Neuronal stem cell (in vitro differentiated cells): ENCODE results near the gene FXYD5.
"Not testable (repeated sequence)": the region's sequence is repeated elsewhere in the genome, so short reads cannot be mapped to it uniquely, and the experiment has no call there.

Experiments used
- DNase-seq: peaks from one replicate; pipeline ENCODE4 v3.0.0-alpha.2; 2013; ENCODE audit warnings: low spot score
- H2AFZ ChIP-seq: one replicate; pipeline ENCODE4 v1.6.1; 2013; ENCODE audit warnings: mild to moderate bottlenecking, low read length, inconsistent platforms
- H2AK5ac ChIP-seq: 2 replicates; pipeline ENCODE4 v1.6.1; 2013; ENCODE audit warnings: low read depth, mild to moderate bottlenecking, inconsistent platforms, low read length, moderate library complexity, mixed read lengths
- H2BK120ac ChIP-seq: 2 replicates; pipeline ENCODE4 v1.6.1; 2013; ENCODE audit warnings: low read depth, mild to moderate bottlenecking, inconsistent platforms, low read length, moderate library complexity, mixed read lengths
- H2BK12ac ChIP-seq: one replicate; pipeline ENCODE4 v1.6.1; 2013; ENCODE audit warnings: low read length, inconsistent platforms
- H2BK15ac ChIP-seq: 2 replicates; pipeline ENCODE4 v1.6.1; 2013; ENCODE audit warnings: mild to moderate bottlenecking, low read length, inconsistent platforms, mixed read lengths
- H2BK5ac ChIP-seq: one replicate; pipeline ENCODE4 v1.6.1; 2013; ENCODE audit warnings: inconsistent platforms, mild to moderate bottlenecking, low read length, moderate library complexity
- H3K14ac ChIP-seq: one replicate; pipeline ENCODE4 v1.6.1; 2013; ENCODE audit warnings: low read length, inconsistent platforms
- H3K18ac ChIP-seq: 2 replicates; pipeline ENCODE4 v1.6.1; 2013; ENCODE audit warnings: low read length, inconsistent platforms
- H3K23ac ChIP-seq: 2 replicates; pipeline ENCODE4 v1.6.1; 2013; ENCODE audit warnings: low read depth, mild to moderate bottlenecking, mixed read lengths, low read length, inconsistent platforms; ENCODE audit not compliant: poor library complexity
- H3K27ac ChIP-seq: replicated peaks from 3 replicates; pipeline ENCODE4 v1.5.1; 2013; ENCODE audit warnings: low read length, inconsistent platforms
- H3K27me3 ChIP-seq, 3 experiments: 2 replicates each; pipeline ENCODE4 v1.6.1; 2013; ENCODE audit warnings: low read length in 3 of 3, mild to moderate bottlenecking in 2 of 3, inconsistent platforms in 1 of 3, low read depth in 1 of 3, mixed read lengths in 1 of 3, moderate library complexity in 1 of 3; ENCODE audit not compliant: control insufficient read depth in 3 of 3, insufficient read depth in 3 of 3
- H3K36me3 ChIP-seq, 2 donors: replicated peaks in 1 of 2; 2 replicates each; pipeline ENCODE4 v1.6.1; 2013; ENCODE audit warnings: low read length in 2 of 2; ENCODE audit not compliant: control insufficient read depth in 2 of 2, insufficient read depth in 2 of 2
- H3K4ac ChIP-seq: 2 replicates; pipeline ENCODE4 v1.6.1; 2013; ENCODE audit warnings: inconsistent platforms, mild to moderate bottlenecking, low read length, moderate library complexity
- H3K4me1 ChIP-seq, 2 donors: 1 replicate in 1 of 2; 2 replicates in 1 of 2; pipeline ENCODE4 v1.6.1; 2013; ENCODE audit warnings: low read length in 2 of 2, low read depth in 1 of 2; ENCODE audit not compliant: control insufficient read depth in 2 of 2, insufficient read depth in 1 of 2
- H3K4me2 ChIP-seq: one replicate; pipeline ENCODE4 v1.6.1; 2013; ENCODE audit warnings: mild to moderate bottlenecking, low read length, inconsistent platforms; ENCODE audit not compliant: insufficient read depth, poor library complexity, severe bottlenecking
- H3K4me3 ChIP-seq, 2 donors: 2 replicates each; pipeline ENCODE4 v1.5.1; 2013; ENCODE audit warnings: low read length in 2 of 2, mild to moderate bottlenecking in 2 of 2, inconsistent platforms in 1 of 2, moderate library complexity in 1 of 2
- H3K79me1 ChIP-seq: one replicate; pipeline ENCODE4 v1.6.1; 2013; ENCODE audit warnings: low read depth, mild to moderate bottlenecking, inconsistent platforms, low read length, moderate library complexity
- H3K9ac ChIP-seq: one replicate; pipeline ENCODE4 v1.6.1; 2013; ENCODE audit warnings: mild to moderate bottlenecking, low read depth, low read length, inconsistent platforms; ENCODE audit not compliant: poor library complexity
- H3K9me3 ChIP-seq, 2 donors: replicated peaks in 1 of 2; 2 replicates each; pipeline versions ENCODE3 to v1.6.1; 2013; ENCODE audit warnings: low read length in 2 of 2, mild to moderate bottlenecking in 2 of 2, inconsistent platforms in 1 of 2, low read depth in 1 of 2, mixed read lengths in 1 of 2, moderate library complexity in 1 of 2; ENCODE audit not compliant: control insufficient read depth in 2 of 2, insufficient read depth in 1 of 2
- H4K8ac ChIP-seq: one replicate; pipeline ENCODE4 v1.6.1; 2013; ENCODE audit warnings: low read depth, mild to moderate bottlenecking, inconsistent platforms, low read length, moderate library complexity
- H4K91ac ChIP-seq: one replicate; pipeline ENCODE4 v1.6.1; 2013; ENCODE audit warnings: low read length, low read depth, mild to moderate bottlenecking, inconsistent platforms; ENCODE audit not compliant: poor library complexity
- WGBS, 2 donors: extraction: QIAGEN DNeasy Blood & Tissue Kit; methylation state at CpG; one replicate each; pipeline ENCODE4 v1.1.7; 2013; ENCODE audit warnings: missing lambda C conversion rate in 2 of 2, mixed read lengths in 1 of 2; ENCODE audit not compliant: insufficient read length in 2 of 2, insufficient replicate concordance in 1 of 2; ENCODE audit errors: extremely low coverage in 2 of 2; 5-methylcytosine and 5-hydroxymethylcytosine counted together

Gene FXYD5

DNA sequence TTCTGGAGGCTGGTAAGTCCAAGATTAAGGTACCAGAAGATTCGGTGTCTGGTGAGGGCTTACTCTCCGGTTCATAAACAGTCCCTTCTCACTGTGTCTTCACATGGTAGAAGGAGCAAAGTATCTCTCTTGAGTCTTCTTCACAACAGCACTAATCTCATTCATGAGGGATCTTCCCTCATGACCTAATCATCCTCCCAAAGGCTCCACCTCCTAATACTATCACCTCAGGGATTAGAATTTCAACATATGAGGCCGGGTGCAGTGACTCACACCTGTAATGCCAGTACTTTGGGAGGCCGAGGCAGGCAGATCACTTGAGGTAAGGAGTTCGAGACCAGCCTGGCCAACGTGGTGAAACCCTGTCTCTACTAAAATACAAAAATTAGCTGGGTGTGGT is 42.3 kb downstream of the FXYD5 start:
- H4K8ac ChIP-seq, H2BK120ac ChIP-seq, H3K9me3 ChIP-seq, H3K18ac ChIP-seq, H3K79me1 ChIP-seq, H4K91ac ChIP-seq, H3K27me3 ChIP-seq, H3K4me2 ChIP-seq, H3K23ac ChIP-seq, H3K14ac ChIP-seq, H3K9ac ChIP-seq, DNase-seq, H3K4ac ChIP-seq, H3K27ac ChIP-seq, H2AK5ac ChIP-seq, H3K4me3 ChIP-seq, H2BK15ac ChIP-seq, H2BK12ac ChIP-seq, H2BK5ac ChIP-seq, H3K36me3 ChIP-seq, H2AFZ ChIP-seq, H3K4me1 ChIP-seq: not testable (repeated sequence)
- WGBS, 2 donors, result no CpG with 5 or more reads among the region's 6 CpGs

DNA sequence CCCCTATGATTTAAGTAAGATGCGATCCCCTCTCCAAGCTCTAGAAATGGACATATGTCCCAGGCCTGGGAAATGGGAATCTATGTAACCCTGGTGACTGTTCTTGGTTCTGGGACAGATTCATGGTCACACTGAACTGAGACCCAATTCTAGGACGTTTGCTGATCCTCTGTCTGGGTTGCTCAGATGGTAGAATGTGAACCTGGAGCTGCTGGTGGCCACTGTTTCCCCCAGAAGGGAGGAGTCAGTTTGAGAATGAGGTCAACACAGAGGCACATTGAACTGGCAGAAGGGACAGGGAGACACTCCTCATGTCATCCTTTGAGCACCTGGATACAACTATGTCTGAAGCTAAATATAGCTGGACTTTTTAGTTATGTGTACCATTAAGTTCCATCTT is 44.9 kb downstream of the FXYD5 start:
- Histone ChIP-seq H3K4me1 (peaks cover 3 to 6% of the 10 kb centered on the region in 2 donors), H3K79me1 (no peaks in the 10 kb centered on the region), H3K36me3 (no peaks in the 10 kb centered on the region), H3K23ac (no peak overlapping the region), H3K18ac (no peak overlapping the region), H3K14ac (no peak overlapping the region), H3K27ac (no peak overlapping the region), H3K9ac (no peak overlapping the region), H3K27me3 (peaks cover 0 to 7% (median 0%) of the 10 kb centered on the region in 3 experiments), H3K9me3 (no peaks in the 10 kb centered on the region), H2BK15ac (no peak overlapping the region), H3K4ac (no peak overlapping the region), H3K4me3 (no peak overlapping the region), H4K91ac (no peak overlapping the region), H3K4me2 (no peak overlapping the region), H2AFZ (no peak overlapping the region), H2AK5ac (no peak overlapping the region), H2BK120ac (no peak overlapping the region), H4K8ac (no peak overlapping the region), H2BK12ac (no peak overlapping the region), H2BK5ac (no peak overlapping the region)
- DNase-seq, result no peak
- no CpG with 5 or more reads among the region's 2 CpGs for WGBS, 2 donors

DNA sequence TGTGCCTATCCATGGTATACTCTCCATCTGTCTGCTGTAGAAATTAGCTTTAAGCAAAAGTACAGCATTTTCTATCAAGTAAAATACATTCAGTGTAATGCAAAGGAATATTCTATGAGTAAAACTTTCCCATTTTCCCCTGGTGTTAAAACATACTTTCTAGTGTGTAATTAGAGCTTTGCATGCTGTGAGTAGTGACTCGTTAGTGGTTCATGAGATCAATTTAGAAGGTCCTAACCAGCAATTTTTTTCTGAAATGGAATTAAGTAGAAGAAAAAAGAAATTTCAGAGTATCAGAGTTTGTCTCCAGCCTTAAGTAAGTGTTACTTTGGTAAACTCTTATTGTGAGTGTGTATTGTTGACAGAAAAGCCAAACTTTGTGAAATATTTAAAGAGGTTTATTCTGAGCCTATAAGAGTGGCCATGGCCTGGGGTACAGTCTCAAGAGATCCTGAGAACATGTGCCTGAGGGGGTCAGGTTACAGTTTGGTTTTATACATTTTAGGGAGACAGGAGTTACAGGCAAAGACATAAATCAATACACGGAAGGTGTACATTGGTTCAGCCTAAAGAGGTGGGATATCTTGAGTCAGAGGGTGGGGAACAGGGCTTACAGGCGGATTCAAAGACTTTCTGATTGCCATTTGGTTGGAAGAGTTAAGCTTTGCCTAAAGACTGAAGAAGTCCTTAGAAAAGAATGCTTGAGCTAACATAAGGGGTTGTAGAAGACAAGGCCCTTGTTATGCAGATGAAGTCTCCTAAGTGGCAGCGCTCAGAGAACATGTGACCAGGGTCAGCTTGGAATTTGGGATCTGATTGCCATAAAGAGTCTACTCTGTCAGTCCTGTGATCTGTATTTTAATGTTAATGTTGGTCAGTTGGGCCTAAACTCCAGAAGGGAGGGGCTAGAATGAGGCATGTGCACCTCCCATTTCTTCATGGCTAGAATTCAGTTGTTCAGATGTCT is 48.5 kb downstream of the FXYD5 start:
- Histone ChIP-seq H3K9ac (no peak overlapping the region), H2AK5ac (peak overlapping the region; percentile 32), H3K18ac (no peak overlapping the region), H3K36me3 (no peaks in the 10 kb centered on the region), H3K27me3 (peaks cover 0 to 7% (median 0%) of the 10 kb centered on the region in 3 experiments), H3K27ac (no peak overlapping the region), H2BK12ac (no peak overlapping the region), H3K4ac (no peak overlapping the region), H3K79me1 (no peaks in the 10 kb centered on the region), H2AFZ (peak overlapping the region; percentile 18), H3K4me3 (no peak overlapping the region), H4K91ac (no peak overlapping the region), H3K4me2 (no peak overlapping the region), H4K8ac (no peak overlapping the region), H3K23ac (no peak overlapping the region), H3K9me3 (no peaks in the 10 kb centered on the region), H2BK15ac (no peak overlapping the region), H3K4me1 (peaks cover 3 to 6% of the 10 kb centered on the region in 2 donors), H2BK5ac (no peak overlapping the region), H2BK120ac (no peak overlapping the region), H3K14ac (no peak overlapping the region)
- WGBS, 2 donors, result no CpG with 5 or more reads among the region's 4 CpGs
- DNase-seq, result no peak
